Measurements from ENCODE around the gene OR52L1. TPM values are rescaled to one million over a fixed set of nuclear protein-coding genes. Genes with fewer than 3 reads are reported as not detected.

Gene OR52L1
- total RNA-seq, 1 donor from 2014 or later = not detected

GRCh38 chr11:5955586-5955985 is 31.2 kb downstream of the OR52L1 start:
- Histone ChIP-seq H3K27me3 (ENCODE audit: control insufficient read depth in 3 of 3, insufficient read depth in 3 of 3, low read length in 3 of 3) (no peaks in the 10 kb centered on the region), H3K27ac (ENCODE audit: low read depth, low read length) (no peak overlapping the region), H3K4me3 (ENCODE audit: low read length in 3 of 3) (no peak overlapping the region), H3K9ac (ENCODE audit: low read depth in 1 of 3, low read length in 3 of 3) (no peak overlapping the region), H3K36me3 (ENCODE audit: control insufficient read depth in 3 of 3, insufficient read depth in 3 of 3, low read length in 3 of 3) (no peaks in the 10 kb centered on the region), H3K4me1 (ENCODE audit: control insufficient read depth in 3 of 3, insufficient read depth in 3 of 3, low read length in 3 of 3) (no peaks in the 10 kb centered on the region), H3K9me3 (ENCODE audit: control insufficient read depth in 3 of 3, low read length in 3 of 3) (no peaks in the 10 kb centered on the region)

GRCh38 chr11:5941951-5942350 is 44.8 kb downstream of the OR52L1 start, which contains the start of gene OR56A3:
TSS of gene OR56A3 (plus strand) at chr11:5942251. CDS start at chr11:5947347, 5,096 bp downstream.
- no peaks in the 10 kb centered on the region for H3K27me3 ChIP-seq (ENCODE audit: control insufficient read depth in 3 of 3, insufficient read depth in 3 of 3, low read length in 3 of 3)
- no peak within 1 kb of the TSS for H3K27ac ChIP-seq (ENCODE audit: low read depth, low read length)

DNA sequence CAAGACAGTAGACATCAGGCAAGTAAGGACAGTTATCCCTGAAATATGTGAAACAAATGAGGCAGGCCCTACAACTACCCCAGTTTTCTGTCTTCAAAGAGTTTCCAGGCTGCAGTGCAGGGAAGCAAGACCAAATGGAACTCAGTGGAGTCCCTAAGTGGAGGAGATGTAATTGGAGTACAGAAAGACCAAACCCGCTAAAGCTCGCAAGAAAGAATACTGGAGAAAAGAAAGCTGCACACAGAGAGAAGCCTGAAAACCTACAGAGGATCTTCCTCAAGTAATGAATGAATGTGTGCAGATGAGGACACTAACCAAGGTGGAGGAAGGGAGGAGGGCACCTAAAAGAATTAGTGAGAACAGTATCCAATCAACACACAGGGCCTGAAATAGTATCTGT is 46.0 kb downstream of the OR52L1 start:
- no peaks in the 10 kb centered on the region for H3K36me3 ChIP-seq (ENCODE audit: control insufficient read depth in 3 of 3, insufficient read depth in 3 of 3, low read length in 3 of 3)
- H3K27me3 ChIP-seq (ENCODE audit: control insufficient read depth in 3 of 3, insufficient read depth in 3 of 3, low read length in 3 of 3) = no peaks in the 10 kb centered on the region
- no peak overlapping the region for H3K9ac ChIP-seq (ENCODE audit: low read depth in 1 of 3, low read length in 3 of 3)
- H3K4me3 ChIP-seq (ENCODE audit: low read length in 3 of 3) = no peak overlapping the region
- H3K4me1 ChIP-seq (ENCODE audit: control insufficient read depth in 3 of 3, insufficient read depth in 3 of 3, low read length in 3 of 3) = no peaks in the 10 kb centered on the region
- no peak overlapping the region for H3K27ac ChIP-seq (ENCODE audit: low read depth, low read length)
- peaks cover 0 to 3% (median 0%) of the 10 kb centered on the region in 3 donors for H3K9me3 ChIP-seq (ENCODE audit: control insufficient read depth in 3 of 3, low read length in 3 of 3)

More at GRCh38 chr11:5941951-5942350, 44.8 kb downstream of the OR52L1 start, which contains the start of gene OR56A3:
- Histone ChIP-seq H3K4me1 (ENCODE audit: control insufficient read depth in 3 of 3, insufficient read depth in 3 of 3, low read length in 3 of 3) (no peaks in the 10 kb centered on the region), H3K36me3 (ENCODE audit: control insufficient read depth in 3 of 3, insufficient read depth in 3 of 3, low read length in 3 of 3) (no peaks in the 10 kb centered on the region), H3K9ac (ENCODE audit: low read depth in 1 of 3, low read length in 3 of 3) (no peak within 1 kb of the TSS), H3K4me3 (ENCODE audit: low read length in 3 of 3) (no peak within 1 kb of the TSS), H3K9me3 (ENCODE audit: control insufficient read depth in 3 of 3, low read length in 3 of 3) (peaks cover 0 to 3% (median 0%) of the 10 kb centered on the region in 3 donors)

- no peak overlapping the region for H3K4me3 ChIP-seq (ENCODE audit: low read length in 3 of 3)
- H3K36me3 ChIP-seq (ENCODE audit: control insufficient read depth in 3 of 3, insufficient read depth in 3 of 3, low read length in 3 of 3) = no peaks in the 10 kb centered on the region
- no peak overlapping the region for H3K27ac ChIP-seq (ENCODE audit: low read depth, low read length)
- no peaks in the 10 kb centered on the region for H3K4me1 ChIP-seq (ENCODE audit: control insufficient read depth in 3 of 3, insufficient read depth in 3 of 3, low read length in 3 of 3)
- peaks cover 0 to 3% (median 0%) of the 10 kb centered on the region in 3 donors for H3K9me3 ChIP-seq (ENCODE audit: control insufficient read depth in 3 of 3, low read length in 3 of 3)
- H3K9ac ChIP-seq (ENCODE audit: low read depth in 1 of 3, low read length in 3 of 3) = no peak overlapping the region
- no peaks in the 10 kb centered on the region for H3K27me3 ChIP-seq (ENCODE audit: control insufficient read depth in 3 of 3, insufficient read depth in 3 of 3, low read length in 3 of 3)
Observed at GRCh38 chr11:5938603-5938965, 48.2 kb downstream of the OR52L1 start.

DNA sequence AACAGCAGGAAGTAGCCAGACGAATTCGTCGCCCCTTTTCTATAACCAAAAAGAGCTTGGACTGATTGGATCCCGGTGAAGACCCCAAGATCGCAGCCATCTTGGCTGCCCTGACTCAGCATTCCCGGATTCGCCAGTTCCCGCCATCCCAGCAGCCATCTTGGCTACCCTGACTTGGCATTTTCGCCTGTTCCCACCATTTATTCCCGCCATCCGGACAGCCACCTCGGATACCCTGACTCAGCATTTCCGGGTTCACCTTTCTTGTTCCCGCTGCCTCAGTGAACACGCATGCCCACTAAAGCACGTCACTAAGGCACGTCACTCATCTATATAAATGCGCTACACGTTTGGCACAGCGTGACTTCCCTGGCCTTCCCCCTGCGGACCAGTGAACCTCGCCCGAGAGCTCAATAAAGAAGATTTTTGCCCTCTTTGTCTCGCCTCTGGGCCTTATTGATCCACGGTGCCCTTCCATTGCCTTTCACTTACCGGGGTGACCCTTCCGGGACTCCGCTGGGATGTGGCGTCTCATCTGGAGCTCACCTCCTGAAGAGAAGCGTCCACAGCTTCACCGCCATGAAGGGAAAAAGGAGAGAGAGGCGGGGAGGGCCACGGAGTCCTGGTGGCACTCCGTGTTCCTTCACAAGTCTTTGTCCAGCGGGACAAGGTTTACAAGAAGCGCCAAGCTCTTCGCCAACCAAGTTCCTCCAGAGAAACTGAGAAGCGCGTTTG is 48.8 kb downstream of the OR52L1 start:
- Histone ChIP-seq H3K4me1 (ENCODE audit: control insufficient read depth in 3 of 3, insufficient read depth in 3 of 3, low read length in 3 of 3) (no peaks in the 10 kb centered on the region), H3K27ac (ENCODE audit: low read depth, low read length) (no peak overlapping the region), H3K36me3 (ENCODE audit: control insufficient read depth in 3 of 3, insufficient read depth in 3 of 3, low read length in 3 of 3) (no peaks in the 10 kb centered on the region), H3K27me3 (ENCODE audit: control insufficient read depth in 3 of 3, insufficient read depth in 3 of 3, low read length in 3 of 3) (no peaks in the 10 kb centered on the region), H3K4me3 (ENCODE audit: low read length in 3 of 3) (no peak overlapping the region), H3K9ac (ENCODE audit: low read depth in 1 of 3, low read length in 3 of 3) (no peak overlapping the region), H3K9me3 (ENCODE audit: control insufficient read depth in 3 of 3, low read length in 3 of 3) (peaks cover 0 to 3% (median 0%) of the 10 kb centered on the region in 3 donors)

Small RNA genes lying within 50 kb of the gene (small RNA-seq; reads per million reads assigned to genes)
- gene RNA5SP329 = not detected

Other genes starting within 250 kb of the OR52L1 start
- not detected for gene OR52N4, start 232.7 kb downstream of the OR52L1 start, total RNA-seq
- gene OR52N5, start 203.6 kb downstream of the OR52L1 start, total RNA-seq = not detected
- gene OR52N1, start 195.7 kb downstream of the OR52L1 start, total RNA-seq = not detected
- not detected for gene OR52N2, start 178.1 kb downstream of the OR52L1 start, total RNA-seq
- not detected for gene OR52E6, start 145.1 kb downstream of the OR52L1 start, total RNA-seq
- not detected for gene OR52E8, start 129.3 kb downstream of the OR52L1 start, total RNA-seq
- gene OR52E4, start 106.4 kb downstream of the OR52L1 start, total RNA-seq = not detected
- not detected for gene OR52E5, start 93.8 kb downstream of the OR52L1 start, total RNA-seq
- not detected for gene OR56A3, start 44.7 kb downstream of the OR52L1 start, total RNA-seq
- gene OR56A5, start 18.5 kb downstream of the OR52L1 start, total RNA-seq = not detected
- gene OR56A4, start 20.0 kb upstream of the OR52L1 start, total RNA-seq = not detected
- under 0.01 TPM for gene OR56A1, start 43.8 kb upstream of the OR52L1 start, total RNA-seq
- gene OR56B4, start 120.7 kb upstream of the OR52L1 start, total RNA-seq = not detected
- not detected for gene OR52B2, start 183.3 kb upstream of the OR52L1 start, total RNA-seq
- not detected for gene OR52W1, start 212.2 kb upstream of the OR52L1 start, total RNA-seq
- gene C11orf42, start 218.6 kb upstream of the OR52L1 start, total RNA-seq = not detected
- 8.9 TPM for gene FHIP1B, start 247.7 kb upstream of the OR52L1 start, total RNA-seq

All from skeletal muscle tissue (tissue), 5 donors.